NT2/D1 (cell line): Measurements from ENCODE around the gene GPR17.

ENCODE experiments used
- DNase-seq: peaks from one replicate; pipeline ENCODE4 v3.0.0-alpha.2; 2011; ENCODE audit warnings: low read depth, low spot score
- H3K27me3 ChIP-seq: 2 replicates; pipeline ENCODE4 v1.6.0; 2011; ENCODE audit warnings: mild to moderate bottlenecking; ENCODE audit not compliant: insufficient read length, insufficient read depth
- H3K36me3 ChIP-seq: 2 replicates; pipeline ENCODE4 v1.6.1; 2011; ENCODE audit warnings: mild to moderate bottlenecking, low read length, mixed read lengths; ENCODE audit not compliant: insufficient read depth, insufficient read length
- H3K4me1 ChIP-seq: 2 replicates; pipeline ENCODE4 v1.5.1; 2011; ENCODE audit not compliant: insufficient read depth, insufficient read length
- H3K4me3 ChIP-seq: 2 replicates; pipeline ENCODE4 v1.5.1; 2011; ENCODE audit warnings: low read depth; ENCODE audit not compliant: insufficient read length
- H3K9ac ChIP-seq: 2 replicates; pipeline ENCODE4 v1.6.0; 2011; ENCODE audit warnings: low read depth; ENCODE audit not compliant: insufficient read length
- H3K9me3 ChIP-seq: 2 replicates; pipeline ENCODE4 v1.5.1; 2011; ENCODE audit warnings: mild to moderate bottlenecking, low read length; ENCODE audit not compliant: insufficient read depth
- SUZ12 ChIP-seq: IDR thresholded peaks from 2 replicates; pipeline ENCODE4 v1.6.1; 2011; ENCODE audit not compliant: insufficient read length, insufficient read depth; ENCODE audit errors: extremely low read depth
- YY1 ChIP-seq: IDR thresholded peaks from 2 replicates; pipeline ENCODE4 v1.6.1; 2011; ENCODE audit not compliant: insufficient read length, insufficient read depth
- ZNF274 ChIP-seq: IDR thresholded peaks from 2 replicates; pipeline ENCODE4 v1.6.1; 2011; ENCODE audit warnings: mild to moderate bottlenecking, low read depth, low read length

The GPR17 gene

DNA sequence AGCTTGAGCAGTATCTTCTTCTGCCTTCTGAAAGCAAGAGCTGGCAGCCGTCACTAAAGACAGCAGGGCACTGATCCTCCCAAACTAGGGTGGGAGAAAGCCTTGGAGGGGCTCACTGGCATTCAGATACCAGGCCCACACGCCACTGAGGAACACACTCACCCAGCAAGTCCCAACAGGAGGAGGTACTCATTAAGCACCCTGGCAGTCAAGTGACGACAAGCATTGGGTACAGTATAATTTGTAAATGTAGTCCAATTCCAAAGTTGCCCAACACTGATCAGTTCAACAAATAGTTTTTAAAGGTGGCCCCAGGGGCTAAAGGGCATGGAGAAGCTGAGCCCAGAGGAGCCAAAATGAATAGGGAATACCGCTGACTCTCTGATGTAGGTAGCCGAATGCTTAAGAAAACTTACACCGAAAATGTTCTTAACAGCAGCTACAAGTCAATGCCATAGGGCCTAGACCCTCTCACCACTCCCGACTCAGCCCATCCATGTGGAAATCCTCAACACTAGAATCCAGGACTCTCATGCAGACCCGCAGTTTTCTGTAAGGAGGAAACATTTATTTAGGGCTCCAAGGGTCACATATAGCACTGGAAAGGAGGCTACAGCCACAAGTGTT, 19.4 kb downstream of the GPR17 start:
- H3K9me3 ChIP-seq = peaks cover 8% of the 10 kb centered on the region; the same call in 1 of the 2 replicates
- DNase-seq = no peak
- peaks cover 3% of the 10 kb centered on the region for H3K36me3 ChIP-seq
- peaks cover 41% of the 10 kb centered on the region for H3K27me3 ChIP-seq
- TF ChIP-seq YY1 (no peak), SUZ12 (no peak), ZNF274 (no peak)
- H3K9ac ChIP-seq = no peak overlapping the region
- no peak overlapping the region for H3K4me3 ChIP-seq
- peaks cover 21% of the 10 kb centered on the region for H3K4me1 ChIP-seq

DNA sequence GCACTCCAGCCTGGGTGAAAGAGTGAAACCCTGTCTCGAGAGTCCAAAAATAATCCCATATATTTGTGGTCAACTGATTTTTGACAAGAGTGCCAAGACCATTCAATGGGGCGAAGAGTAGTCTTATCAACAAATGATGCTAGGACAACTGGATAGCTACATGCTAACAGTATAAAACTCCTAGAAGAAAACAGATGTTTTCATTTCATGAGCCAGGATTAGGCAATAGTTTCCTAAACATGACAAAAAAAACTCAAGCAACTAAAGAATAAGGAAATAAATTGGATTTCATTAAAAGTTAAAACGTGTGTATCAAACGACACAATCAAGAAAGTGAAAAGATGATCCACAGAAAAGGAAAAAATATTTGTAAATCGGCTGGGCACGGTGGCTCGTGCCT, 23.1 kb downstream of the GPR17 start:
- Histone ChIP-seq H3K9me3 (peaks cover 8% of the 10 kb centered on the region; the same call in 1 of the 2 replicates), H3K4me3 (no peak overlapping the region), H3K4me1 (peaks cover 11% of the 10 kb centered on the region), H3K27me3 (peaks cover 45% of the 10 kb centered on the region), H3K36me3 (peaks cover 5% of the 10 kb centered on the region), H3K9ac (no peak overlapping the region)
- no peak for DNase-seq
- no peak for TF ChIP-seq SUZ12
- TF ChIP-seq YY1 = no peak
- no peak for TF ChIP-seq ZNF274

DNA sequence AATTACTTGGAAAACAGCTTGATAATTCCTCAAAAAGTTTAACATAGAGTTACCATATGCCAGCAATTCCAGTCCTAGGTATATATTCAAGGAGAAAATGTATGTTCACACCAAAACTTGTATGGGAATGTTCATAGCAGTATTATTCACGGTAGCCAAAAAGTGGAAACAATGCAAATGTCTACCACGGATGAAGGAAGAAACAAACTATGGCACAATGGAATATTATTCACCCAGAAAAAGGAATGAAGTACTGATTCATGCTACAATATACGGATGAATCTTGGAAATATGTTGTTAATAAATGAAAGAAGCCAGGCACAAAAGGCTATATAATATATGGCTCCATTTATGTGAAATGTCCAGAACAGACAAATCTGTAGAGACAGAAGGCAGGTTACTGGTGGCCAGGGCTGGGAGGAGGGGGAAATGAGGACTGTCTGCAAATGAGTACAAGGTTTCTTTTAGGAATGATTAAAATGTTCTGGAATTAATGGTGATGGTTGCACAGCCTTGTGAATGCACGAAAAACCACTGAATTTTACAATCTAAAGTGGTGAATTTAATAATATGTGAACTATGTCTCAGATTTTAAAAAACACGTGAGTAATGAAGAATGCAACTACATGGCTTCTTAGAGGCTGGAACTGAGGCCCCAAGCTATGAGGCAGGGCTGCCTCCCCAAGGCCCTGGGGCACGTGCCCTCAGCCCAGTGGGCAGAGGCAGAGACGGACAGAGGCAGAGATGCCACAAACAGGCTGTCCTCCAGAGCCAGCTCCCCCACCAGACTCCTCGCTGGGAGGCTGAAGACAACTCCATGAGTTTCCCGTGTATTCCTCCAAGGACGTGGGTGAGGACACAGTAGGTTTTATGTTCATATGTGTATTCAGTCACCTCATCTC, 24.4 kb downstream of the GPR17 start:
- no peak overlapping the region for H3K4me3 ChIP-seq
- no peak for DNase-seq
- peaks cover 8% of the 10 kb centered on the region; the same call in 1 of the 2 replicates for H3K9me3 ChIP-seq
- TF ChIP-seq SUZ12 (no peak), YY1 (no peak), ZNF274 (no peak)
- H3K4me1 ChIP-seq = peaks cover 11% of the 10 kb centered on the region
- peaks cover 5% of the 10 kb centered on the region for H3K36me3 ChIP-seq
- peaks cover 42% of the 10 kb centered on the region for H3K27me3 ChIP-seq
- no peak overlapping the region for H3K9ac ChIP-seq

DNA sequence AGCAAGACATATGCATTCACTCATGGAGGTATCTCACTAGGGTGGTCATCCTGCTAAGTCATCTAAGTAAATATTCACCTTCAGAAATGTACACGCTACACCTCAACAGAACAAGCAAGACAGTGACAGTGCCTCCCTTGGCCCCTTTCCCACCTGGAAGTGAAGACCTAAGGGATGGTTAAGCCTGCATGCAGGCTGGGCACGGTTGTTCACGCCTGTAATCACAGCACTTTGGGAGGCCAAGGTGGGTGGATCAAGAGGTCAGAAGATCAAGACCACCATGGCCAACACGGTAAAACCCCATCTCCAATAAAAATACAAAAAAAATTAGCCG, 25.0 kb downstream of the GPR17 start:
- H3K9me3 ChIP-seq = peaks cover 8% of the 10 kb centered on the region; the same call in 1 of the 2 replicates
- peaks cover 5% of the 10 kb centered on the region for H3K36me3 ChIP-seq
- H3K9ac ChIP-seq = no peak overlapping the region
- no peak for DNase-seq
- peaks cover 11% of the 10 kb centered on the region for H3K4me1 ChIP-seq
- TF ChIP-seq SUZ12 = no peak
- no peak for TF ChIP-seq YY1
- TF ChIP-seq ZNF274 = no peak
- no peak overlapping the region for H3K4me3 ChIP-seq
- peaks cover 41% of the 10 kb centered on the region for H3K27me3 ChIP-seq

DNA sequence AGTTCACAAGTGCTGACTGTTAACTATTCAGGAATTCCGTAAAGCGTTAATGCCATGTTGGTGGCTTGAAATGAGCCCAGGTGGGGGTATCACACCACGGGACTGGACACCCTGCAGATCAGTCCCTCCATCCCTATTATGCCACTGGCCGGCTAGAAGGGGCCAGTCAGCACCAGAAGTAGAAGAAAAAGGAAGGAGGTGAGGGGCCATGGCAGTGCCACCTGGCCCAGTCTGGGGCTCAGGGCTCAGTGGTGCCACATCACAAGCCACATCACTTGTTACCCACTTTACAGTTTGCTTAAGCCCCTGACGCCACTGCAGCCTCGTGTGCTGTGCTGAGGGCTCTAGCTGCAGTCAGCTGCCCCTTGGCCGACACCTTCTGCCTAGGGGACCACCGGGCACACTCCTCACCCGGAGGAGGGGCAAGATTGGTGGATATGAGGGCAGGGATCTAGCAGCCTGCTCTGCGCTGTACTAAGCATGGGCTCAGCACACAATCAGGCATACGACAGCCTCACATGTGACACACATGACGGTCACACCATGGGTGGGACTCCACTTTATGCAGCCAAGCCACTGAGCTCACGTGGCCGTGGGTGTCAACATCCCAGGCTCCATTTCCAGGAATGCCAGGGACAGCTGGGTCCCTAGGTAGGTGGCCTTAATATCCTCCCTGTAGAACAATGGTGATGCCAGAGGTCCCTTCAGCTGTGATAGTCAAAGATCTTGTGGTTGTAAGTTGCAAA, 25.8 kb downstream of the GPR17 start:
- Histone ChIP-seq H3K9ac (no peak overlapping the region), H3K4me3 (no peak overlapping the region), H3K36me3 (peaks cover 5% of the 10 kb centered on the region), H3K4me1 (peaks cover 11% of the 10 kb centered on the region), H3K9me3 (peaks cover 8% of the 10 kb centered on the region; the same call in 1 of the 2 replicates), H3K27me3 (peaks cover 44% of the 10 kb centered on the region)
- no peak for DNase-seq
- TF ChIP-seq ZNF274 = no peak
- TF ChIP-seq YY1 = no peak
- no peak for TF ChIP-seq SUZ12

DNA sequence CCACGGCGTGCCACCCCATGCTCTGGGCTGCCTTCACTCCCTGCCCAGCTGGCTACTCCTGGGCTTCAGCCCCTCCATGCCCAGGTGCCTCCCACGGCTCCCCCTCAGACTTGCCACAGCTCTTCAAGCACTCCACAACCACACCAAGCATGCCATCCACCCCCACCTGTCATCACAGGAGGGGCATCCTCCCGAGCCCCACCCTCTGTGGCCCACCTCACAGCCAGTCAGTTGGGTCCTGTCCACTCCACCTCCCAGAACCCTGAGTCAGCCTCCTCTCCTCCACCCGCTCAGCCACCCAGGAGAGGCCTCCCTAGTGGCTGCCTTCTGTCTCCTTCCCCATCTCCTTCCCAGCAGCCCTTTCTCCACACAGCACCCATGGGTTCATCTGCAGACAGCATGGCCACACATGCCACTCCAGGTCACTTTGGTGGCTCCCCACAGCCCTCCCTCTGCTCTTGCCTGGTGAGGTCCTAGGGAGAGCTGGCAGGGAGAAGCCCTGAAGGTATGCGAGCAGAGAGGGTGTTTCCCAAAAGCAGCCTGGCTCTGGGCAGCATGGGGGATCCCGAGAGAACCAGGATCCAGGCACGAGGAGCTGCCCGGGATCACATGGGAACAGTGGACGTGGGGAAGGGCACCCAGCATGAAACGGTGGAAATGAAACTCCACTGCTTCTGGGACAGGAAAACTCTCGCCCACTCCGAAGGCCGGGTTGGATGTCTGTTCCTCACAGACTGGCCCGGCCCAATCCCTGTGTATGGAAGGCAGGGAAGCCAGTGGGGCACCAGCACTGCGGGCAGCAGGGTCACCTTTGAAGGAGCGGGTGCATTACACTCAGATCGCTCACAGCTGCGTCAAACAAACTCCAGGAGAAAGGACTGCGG, 26.6 kb downstream of the GPR17 start:
- peaks cover 7% of the 10 kb centered on the region; the same call in 1 of the 2 replicates for H3K9me3 ChIP-seq
- peaks cover 11% of the 10 kb centered on the region for H3K4me1 ChIP-seq
- no peak for DNase-seq
- peaks cover 48% of the 10 kb centered on the region for H3K27me3 ChIP-seq
- H3K4me3 ChIP-seq = no peak overlapping the region
- peaks cover 5% of the 10 kb centered on the region for H3K36me3 ChIP-seq
- TF ChIP-seq YY1 = no peak
- TF ChIP-seq SUZ12 = no peak
- no peak for TF ChIP-seq ZNF274
- no peak overlapping the region for H3K9ac ChIP-seq
